B cell (primary cell): ENCODE data around the gene STOML1. TPM values are rescaled to one million over a fixed set of nuclear protein-coding genes. Genes with fewer than 3 reads are reported as not detected.

Experiments
- ATAC-seq: fragments of 200-7000 bp; cut with Tn5 transposase; one replicate; pipeline ENCODE4 v1.10.0; 2021; ENCODE audit warnings: low read depth, mild to moderate bottlenecking, moderate number of reproducible peaks, moderate library complexity
- CTCF ChIA-PET: fragments of 350-600 bp; sonication (Branson Sonifier 250); formaldehyde crosslinking; loops from one replicate; lab custom pipeline; 2021; ENCODE audit warnings: antibody characterized with exemption, inconsistent platforms; lab: Charles Lee
- POLR2A ChIA-PET: fragments of 350-600 bp; sonication (Branson Sonifier 250); formaldehyde crosslinking; loops from one replicate; lab custom pipeline; 2021; ENCODE audit warnings: antibody characterized with exemption; lab: Charles Lee
- DNase-seq: peaks from one replicate; pipeline ENCODE4 v3.0.0; 2013
- H2AFZ ChIP-seq: 2 replicates; pipeline ENCODE4 v1.6.1; 2012; ENCODE audit warnings: mild to moderate bottlenecking, low read depth, low read length; ENCODE audit not compliant: insufficient read depth, poor library complexity, severe bottlenecking
- H3K27ac ChIP-seq, 2 donors: 1 replicate in 1 of 2; 2 replicates in 1 of 2; pipeline ENCODE4 v1.5.1; 2012 to 2013; ENCODE audit warnings: low read length in 2 of 2, mild to moderate bottlenecking in 2 of 2, moderate library complexity in 1 of 2
- H3K27me3 ChIP-seq, 4 experiments: fragments of 200-600 bp in 1 of 4; sonication (generic) in 1 of 4; replicated peaks in 1 of 4; 1 replicate in 2 of 4; 2 replicates in 2 of 4; pipeline versions ENCODE4 v1.6.1 to v1.7.0; 2013 to 2016; ENCODE audit warnings: low read length in 3 of 4, mild to moderate bottlenecking in 2 of 4, mixed read lengths in 1 of 4, moderate library complexity in 1 of 4; ENCODE audit not compliant: insufficient read depth in 4 of 4, control insufficient read depth in 3 of 4; ENCODE audit errors: control extremely low read depth in 1 of 4
- H3K36me3 ChIP-seq, 2 experiments: replicated peaks in 1 of 2; 1 replicate in 1 of 2; 2 replicates in 1 of 2; pipeline versions ENCODE4 v1.6.1 to v1.7.1; 2013; ENCODE audit warnings: low read length in 1 of 2; ENCODE audit not compliant: insufficient read depth in 2 of 2, control insufficient read depth in 1 of 2; ENCODE audit errors: control extremely low read depth in 1 of 2, extremely low read depth in 1 of 2
- H3K4me1 ChIP-seq, 2 donors: fragments of 200-600 bp in 1 of 2; sonication (generic) in 1 of 2; 1 replicate in 1 of 2; 2 replicates in 1 of 2; pipeline versions ENCODE4 v1.5.1 to v1.6.1; 2013 to 2017; ENCODE audit warnings: low read length in 2 of 2; ENCODE audit not compliant: control insufficient read depth in 2 of 2, insufficient read depth in 2 of 2
- H3K4me2 ChIP-seq: replicated peaks from 2 replicates; pipeline ENCODE3; 2012; ENCODE audit warnings: mild to moderate bottlenecking, low read depth, low read length; ENCODE audit not compliant: poor library complexity, severe bottlenecking
- H3K4me3 ChIP-seq, 5 experiments: fragments of 200-600 bp in 1 of 5; sonication (generic) in 1 of 5; 1 replicate in 3 of 5; 2 replicates in 2 of 5; pipeline versions ENCODE4 v1.5.1 to v1.7.0; 2011 to 2016; ENCODE audit warnings: low read length in 4 of 5, mild to moderate bottlenecking in 4 of 5, low read depth in 2 of 5, control low read depth in 1 of 5, moderate library complexity in 1 of 5; ENCODE audit not compliant: insufficient read depth in 1 of 5; ENCODE audit errors: control extremely low read depth in 1 of 5, extremely low read depth in 1 of 5
- H3K79me2 ChIP-seq: fragments of 200-600 bp; sonication (generic); one replicate; pipeline ENCODE4 v1.6.0; 2016; ENCODE audit warnings: low read length; ENCODE audit not compliant: control insufficient read depth, insufficient read depth
- H3K9ac ChIP-seq: fragments of 200-600 bp; sonication (generic); 2 replicates; pipeline ENCODE4 v1.6.1; 2017; ENCODE audit warnings: mild to moderate bottlenecking, low read length, moderate library complexity
- H3K9me3 ChIP-seq, 3 donors: one replicate each; pipeline versions ENCODE4 v1.6.1 to v1.7.1; 2013; ENCODE audit warnings: low read length in 2 of 3; ENCODE audit not compliant: control insufficient read depth in 2 of 3, insufficient read depth in 1 of 3; ENCODE audit errors: control extremely low read depth in 1 of 3
- H4K20me1 ChIP-seq: 2 replicates; pipeline ENCODE4 v1.6.0; 2012; ENCODE audit warnings: mild to moderate bottlenecking, low read length; ENCODE audit not compliant: insufficient read depth, control insufficient read depth, poor library complexity, severe bottlenecking
- H3K27ac Mint-ChIP-seq: one replicate; pipeline ENCODE4 v1.8.0; 2021; ENCODE audit warnings: mixed read lengths
- H3K27me3 Mint-ChIP-seq: one replicate; pipeline ENCODE4 v1.8.0; 2021; ENCODE audit warnings: mixed read lengths
- H3K4me1 Mint-ChIP-seq: one replicate; pipeline ENCODE4 v1.8.0; 2021; ENCODE audit warnings: mixed read lengths
- H3K4me3 Mint-ChIP-seq: one replicate; pipeline ENCODE4 v1.8.0; 2021; ENCODE audit warnings: mixed read lengths
- H3K9me3 Mint-ChIP-seq: one replicate; pipeline ENCODE4 v1.8.0; 2022; ENCODE audit warnings: mixed read lengths; ENCODE audit not compliant: insufficient read depth
- EZH2 ChIP-seq: IDR thresholded peaks from 2 replicates; pipeline ENCODE4 v1.6.1; 2012; ENCODE audit warnings: borderline replicate concordance, low read depth, mild to moderate bottlenecking, moderate library complexity, low read length; ENCODE audit not compliant: insufficient read depth, poor library complexity, severe bottlenecking
- WGBS: methylation state at CpG from one replicate; pipeline ENCODE4 v1.1.5; 2013; ENCODE audit warnings: missing lambda C conversion rate; ENCODE audit not compliant: insufficient coverage; 5-methylcytosine and 5-hydroxymethylcytosine counted together
- intact Hi-C: fragments of 100-400 bp; cut with micrococcal nuclease; formaldehyde crosslinking; loops from one replicate; pipeline ENCODE4 v1.10.0; 2022
- polyA plus RNA-seq: library from polyadenylated mRNA; depleted of rRNA; stranded (reverse); fragments of >200 nt; gene quantifications from 2 replicates; pipeline ENCODE4 v1.2.3, GENCODE V29; 2012
- total RNA-seq, 2 donors: library from RNA; stranded (reverse); fragments of 120-200 nt in 1 of 2; gene quantifications; 1 replicate in 1 of 2; 2 replicates in 1 of 2; pipeline versions ENCODE4 v1.2.3 to v1.2.4, GENCODE V29; 2013 to 2022
- TF ChIP-seq, protein P1 (sequence below): fragments of 200-600 bp; IDR thresholded peaks from one replicate; pipeline ENCODE4 v1.8.0; 2022; ENCODE audit warnings: antibody characterized with exemption, mild to moderate bottlenecking

Gene STOML1
- total and polyA plus RNA-seq, 2 donors (not counting 1 experiment from before 2014, with no cell fraction given), result 6.2 to 11.3 TPM

- Mint-ChIP-seq H3K4me3 (no peak overlapping the region), H3K9me3 (no peaks in the 10 kb centered on the region), H3K27ac (no peak overlapping the region), H3K27me3 (peaks cover 9% of the 10 kb centered on the region), H3K4me1 (peaks cover 10% of the 10 kb centered on the region)
- Histone ChIP-seq H3K9me3 (no peaks in the 10 kb centered on the region), H3K36me3 (no peaks in the 10 kb centered on the region), H3K9ac (no peak overlapping the region), H4K20me1 (no peaks in the 10 kb centered on the region), H2AFZ (no peak overlapping the region), H3K4me2 (no peak overlapping the region), H3K4me1 (peaks cover 0 to 5% of the 10 kb centered on the region in 2 donors), H3K27ac (no peak overlapping the region), H3K4me3 (no peak overlapping the region), H3K79me2 (no peaks in the 10 kb centered on the region), H3K27me3 (peaks cover 0 to 7% (median 0%) of the 10 kb centered on the region in 4 experiments)
- ATAC-seq (no peak), DNase-seq (no peak)
- intact Hi-C loops, result no loop called here
- TF ChIP-seq EZH2, result no peak
- TF ChIP-seq, protein P1, sequence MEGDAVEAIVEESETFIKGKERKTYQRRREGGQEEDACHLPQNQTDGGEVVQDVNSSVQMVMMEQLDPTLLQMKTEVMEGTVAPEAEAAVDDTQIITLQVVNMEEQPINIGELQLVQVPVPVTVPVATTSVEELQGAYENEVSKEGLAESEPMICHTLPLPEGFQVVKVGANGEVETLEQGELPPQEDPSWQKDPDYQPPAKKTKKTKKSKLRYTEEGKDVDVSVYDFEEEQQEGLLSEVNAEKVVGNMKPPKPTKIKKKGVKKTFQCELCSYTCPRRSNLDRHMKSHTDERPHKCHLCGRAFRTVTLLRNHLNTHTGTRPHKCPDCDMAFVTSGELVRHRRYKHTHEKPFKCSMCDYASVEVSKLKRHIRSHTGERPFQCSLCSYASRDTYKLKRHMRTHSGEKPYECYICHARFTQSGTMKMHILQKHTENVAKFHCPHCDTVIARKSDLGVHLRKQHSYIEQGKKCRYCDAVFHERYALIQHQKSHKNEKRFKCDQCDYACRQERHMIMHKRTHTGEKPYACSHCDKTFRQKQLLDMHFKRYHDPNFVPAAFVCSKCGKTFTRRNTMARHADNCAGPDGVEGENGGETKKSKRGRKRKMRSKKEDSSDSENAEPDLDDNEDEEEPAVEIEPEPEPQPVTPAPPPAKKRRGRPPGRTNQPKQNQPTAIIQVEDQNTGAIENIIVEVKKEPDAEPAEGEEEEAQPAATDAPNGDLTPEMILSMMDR, result no peak
- ChIA-PET POLR2A (no interaction called here), CTCF (interaction anchor here (0.7 kb wide), 1 partner anchor 23 kb away, joined by 3 read pairs; no protein-coding TSS in a partner anchor)
- WGBS, result 95% methylated on average over 4 of the region's 6 CpGs
Observed at GRCh38 chr15:73942751-73943270, 49.3 kb downstream of the STOML1 start.

- Histone ChIP-seq H3K4me2 (no peak overlapping the region), H3K27me3 (peaks cover 0 to 7% (median 0%) of the 10 kb centered on the region in 4 experiments), H3K36me3 (no peaks in the 10 kb centered on the region), H3K79me2 (no peaks in the 10 kb centered on the region), H3K9me3 (no peaks in the 10 kb centered on the region), H4K20me1 (no peaks in the 10 kb centered on the region), H3K4me3 (no peak overlapping the region), H3K27ac (no peak overlapping the region), H3K4me1 (peaks cover 0 to 5% of the 10 kb centered on the region in 2 donors), H2AFZ (no peak overlapping the region), H3K9ac (no peak overlapping the region)
- intact Hi-C loops, result no loop called here
- H3K4me1 Mint-ChIP-seq, result peaks cover 10% of the 10 kb centered on the region
- ChIA-PET POLR2A (no interaction called here), CTCF (interaction anchor here (0.7 kb wide), 1 partner anchor 24 kb away, joined by 3 read pairs; no protein-coding TSS in a partner anchor)
- whole genome bisulfite sequencing, result 77% methylated on average over 9 of the region's 10 CpGs
- peaks cover 9% of the 10 kb centered on the region for H3K27me3 Mint-ChIP-seq
- H3K9me3 Mint-ChIP-seq, result no peaks in the 10 kb centered on the region
- no peak for TF ChIP-seq EZH2
- TF ChIP-seq, protein P1, result no peak
- DNase-seq, result no peak
- H3K4me3 Mint-ChIP-seq, result no peak overlapping the region
- ATAC-seq, result no peak
- H3K27ac Mint-ChIP-seq, result no peak overlapping the region
Observed at GRCh38 chr15:73941871-73942635, 50.0 kb downstream of the STOML1 start.
